ENCODE measurements around the gene HCAR1.
"Not testable (repeated sequence)": the region's sequence is repeated elsewhere in the genome, so short reads cannot be mapped to it uniquely, and the experiment has no call there.

HCAR1 gene

DNA sequence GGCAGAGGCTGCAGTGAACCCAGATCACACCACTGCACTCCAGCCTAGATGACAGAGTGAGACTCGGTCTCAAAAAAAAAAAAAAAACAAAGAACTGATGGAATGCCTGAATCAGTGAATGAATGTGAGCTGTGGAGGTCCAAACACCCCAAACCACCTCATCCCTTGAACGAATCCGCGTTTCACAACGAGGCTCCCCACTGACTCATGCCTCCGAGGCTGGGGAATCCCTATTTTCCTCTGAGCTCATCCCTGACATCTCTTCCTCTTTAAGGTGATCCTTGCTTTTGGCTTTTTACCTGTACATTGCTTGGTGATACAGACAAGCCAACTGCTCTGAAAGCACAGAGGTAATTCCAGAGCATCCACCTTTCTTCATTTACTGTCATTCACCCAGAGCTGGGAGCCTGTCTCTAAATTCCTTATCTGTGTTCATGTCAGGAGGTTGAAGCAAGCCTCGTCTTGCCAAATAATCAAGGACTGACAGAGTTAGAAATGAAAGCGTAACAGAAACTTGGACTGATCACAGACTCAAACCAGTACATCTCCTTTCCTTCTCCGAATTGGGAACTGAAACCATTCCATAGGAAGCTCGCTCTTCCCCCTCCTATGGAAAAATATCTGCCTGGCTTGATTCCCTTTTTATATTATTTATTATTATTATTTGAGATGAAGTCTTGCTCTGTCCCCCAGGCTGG lies 17.0 kb downstream of the HCAR1 start:
- H3K4me3 ChIP-seq (ENCODE audit: low read depth, low read length, poor library complexity, severe bottlenecking); H3K36me3 ChIP-seq (ENCODE audit: insufficient read depth, low read length); H3F3A ChIP-seq (ENCODE audit: insufficient read depth, low read length); H3K9me2 ChIP-seq (ENCODE audit: low read depth, low read length); H3K9ac ChIP-seq (ENCODE audit: low read length); H3K9me3 ChIP-seq (ENCODE audit: low read length); H4K20me1 ChIP-seq (ENCODE audit: insufficient read depth, low read length); H3K4me1 ChIP-seq (ENCODE audit: insufficient read depth, low read length, severe bottlenecking); H3K27me3 ChIP-seq (ENCODE audit: insufficient read depth, low read length); H3K27ac ChIP-seq (ENCODE audit: low read depth, low read length, poor library complexity, severe bottlenecking); H3K79me2 ChIP-seq (ENCODE audit: insufficient read depth, low read length); H3K4me2 ChIP-seq (ENCODE audit: low read length); H2AFZ ChIP-seq (ENCODE audit: low read length): not testable (repeated sequence)

DNA sequence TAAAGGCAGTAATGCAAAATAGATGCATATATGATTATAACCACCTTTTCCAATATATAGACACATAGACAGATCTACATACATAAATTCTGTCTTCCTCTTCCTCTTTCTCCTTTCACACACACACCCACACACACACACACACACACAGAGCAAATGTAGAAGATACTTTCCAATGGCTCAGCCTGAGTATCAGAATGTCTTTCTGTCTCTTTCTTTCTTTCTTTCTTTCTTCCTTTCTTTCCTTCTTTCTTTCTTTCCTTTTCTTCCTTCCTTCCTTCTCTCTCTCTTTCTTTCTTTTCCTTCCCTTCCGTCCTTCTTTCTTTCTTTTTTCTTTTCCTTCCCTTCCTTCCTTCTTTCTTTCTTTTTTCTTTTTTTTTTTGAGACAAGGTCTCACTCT lies 19.4 kb downstream of the HCAR1 start:
- H3K27me3 ChIP-seq (ENCODE audit: insufficient read depth, low read length) = not testable (repeated sequence)

DNA sequence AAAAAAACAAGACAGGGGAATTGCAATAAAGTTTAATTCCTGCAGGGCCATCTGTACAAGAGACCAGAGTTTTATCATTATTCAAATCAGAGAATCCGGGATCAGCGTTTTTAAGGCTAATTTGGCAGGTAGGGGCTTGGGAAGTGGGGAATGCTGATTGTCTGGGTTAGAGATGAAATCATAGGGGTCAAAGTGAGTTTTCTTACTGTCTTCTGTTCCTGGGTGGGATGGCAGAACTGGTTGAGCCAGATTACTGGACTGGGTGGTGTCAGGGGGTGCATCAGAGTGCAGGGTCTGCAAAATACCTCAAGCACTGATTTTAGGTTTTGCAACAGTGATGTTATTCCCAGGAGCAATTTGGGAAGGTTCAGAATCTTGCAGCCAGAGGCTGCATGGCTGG lies 20.3 kb downstream of the HCAR1 start:
- H3K9ac ChIP-seq (ENCODE audit: low read length); H3K9me3 ChIP-seq (ENCODE audit: low read length); H3K4me3 ChIP-seq (ENCODE audit: low read depth, low read length, poor library complexity, severe bottlenecking); H3K4me1 ChIP-seq (ENCODE audit: insufficient read depth, low read length, severe bottlenecking); H3K9me2 ChIP-seq (ENCODE audit: low read depth, low read length); H3K27ac ChIP-seq (ENCODE audit: low read depth, low read length, poor library complexity, severe bottlenecking); H3K79me2 ChIP-seq (ENCODE audit: insufficient read depth, low read length); H3K36me3 ChIP-seq (ENCODE audit: insufficient read depth, low read length); H2AFZ ChIP-seq (ENCODE audit: low read length); H3K4me2 ChIP-seq (ENCODE audit: low read length); H4K20me1 ChIP-seq (ENCODE audit: insufficient read depth, low read length); H3F3A ChIP-seq (ENCODE audit: insufficient read depth, low read length); H3K27me3 ChIP-seq (ENCODE audit: insufficient read depth, low read length): not testable (repeated sequence)

More for the DNA sequence above, 19.4 kb downstream of the HCAR1 start:
- not testable (repeated sequence) for H3K36me3 ChIP-seq (ENCODE audit: insufficient read depth, low read length); H4K20me1 ChIP-seq (ENCODE audit: insufficient read depth, low read length); H3K27ac ChIP-seq (ENCODE audit: low read depth, low read length, poor library complexity, severe bottlenecking); H3K9me3 ChIP-seq (ENCODE audit: low read length); H3K4me1 ChIP-seq (ENCODE audit: insufficient read depth, low read length, severe bottlenecking); H2AFZ ChIP-seq (ENCODE audit: low read length); H3K9me2 ChIP-seq (ENCODE audit: low read depth, low read length); H3K4me2 ChIP-seq (ENCODE audit: low read length); H3K79me2 ChIP-seq (ENCODE audit: insufficient read depth, low read length); H3K9ac ChIP-seq (ENCODE audit: low read length); H3K4me3 ChIP-seq (ENCODE audit: low read depth, low read length, poor library complexity, severe bottlenecking); H3F3A ChIP-seq (ENCODE audit: insufficient read depth, low read length)

DNA sequence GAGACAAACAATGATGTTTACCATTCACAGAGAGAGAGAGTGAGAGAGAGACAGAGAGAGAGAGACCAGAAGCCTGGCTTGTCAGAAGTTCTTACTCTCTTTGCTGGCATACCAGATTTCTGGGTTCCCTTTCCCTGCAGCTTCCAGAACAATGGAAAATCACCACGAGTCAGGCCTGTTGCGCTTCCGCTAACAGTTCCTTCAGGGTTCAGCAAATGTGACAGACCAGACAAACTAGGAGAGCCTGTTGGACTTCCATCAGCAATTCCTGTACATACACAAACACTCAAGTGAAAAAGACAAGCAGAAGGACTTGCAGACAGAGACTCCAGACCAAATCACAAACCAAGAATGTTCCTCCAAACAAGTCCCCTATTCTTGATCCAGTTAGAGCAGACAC lies 21.4 kb downstream of the HCAR1 start:
- not testable (repeated sequence) for H3F3A ChIP-seq (ENCODE audit: insufficient read depth, low read length); H3K27ac ChIP-seq (ENCODE audit: low read depth, low read length, poor library complexity, severe bottlenecking); H3K9me2 ChIP-seq (ENCODE audit: low read depth, low read length); H3K36me3 ChIP-seq (ENCODE audit: insufficient read depth, low read length); H3K9me3 ChIP-seq (ENCODE audit: low read length); H3K4me1 ChIP-seq (ENCODE audit: insufficient read depth, low read length, severe bottlenecking); H3K27me3 ChIP-seq (ENCODE audit: insufficient read depth, low read length); H4K20me1 ChIP-seq (ENCODE audit: insufficient read depth, low read length); H3K79me2 ChIP-seq (ENCODE audit: insufficient read depth, low read length); H2AFZ ChIP-seq (ENCODE audit: low read length); H3K4me2 ChIP-seq (ENCODE audit: low read length); H3K9ac ChIP-seq (ENCODE audit: low read length); H3K4me3 ChIP-seq (ENCODE audit: low read depth, low read length, poor library complexity, severe bottlenecking)

DNA sequence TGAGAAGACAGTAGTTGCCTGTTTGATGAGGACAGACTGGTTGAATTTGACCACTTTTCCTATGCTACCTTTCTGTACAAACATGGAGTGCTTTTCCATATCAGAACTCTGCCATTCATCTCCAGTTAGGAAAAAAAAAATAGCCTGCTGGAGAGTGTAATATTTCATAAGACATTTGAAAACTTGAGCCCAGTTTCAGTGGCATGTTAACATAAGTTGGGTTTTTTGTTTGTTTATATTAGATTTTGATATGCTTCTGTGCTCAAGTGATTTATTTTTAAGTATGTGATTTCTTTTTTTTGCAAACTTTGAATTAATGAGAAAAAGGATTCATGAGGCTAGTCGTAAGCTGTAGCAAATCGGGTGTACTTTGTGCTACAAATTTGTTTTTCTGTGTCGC lies 26.8 kb downstream of the HCAR1 start:
- not testable (repeated sequence) for H3K9me2 ChIP-seq (ENCODE audit: low read depth, low read length); H3K4me3 ChIP-seq (ENCODE audit: low read depth, low read length, poor library complexity, severe bottlenecking); H3K4me2 ChIP-seq (ENCODE audit: low read length); H3K4me1 ChIP-seq (ENCODE audit: insufficient read depth, low read length, severe bottlenecking); H3F3A ChIP-seq (ENCODE audit: insufficient read depth, low read length); H3K27me3 ChIP-seq (ENCODE audit: insufficient read depth, low read length); H4K20me1 ChIP-seq (ENCODE audit: insufficient read depth, low read length); H3K9ac ChIP-seq (ENCODE audit: low read length); H3K79me2 ChIP-seq (ENCODE audit: insufficient read depth, low read length); H2AFZ ChIP-seq (ENCODE audit: low read length); H3K36me3 ChIP-seq (ENCODE audit: insufficient read depth, low read length); H3K9me3 ChIP-seq (ENCODE audit: low read length); H3K27ac ChIP-seq (ENCODE audit: low read depth, low read length, poor library complexity, severe bottlenecking)

DNA sequence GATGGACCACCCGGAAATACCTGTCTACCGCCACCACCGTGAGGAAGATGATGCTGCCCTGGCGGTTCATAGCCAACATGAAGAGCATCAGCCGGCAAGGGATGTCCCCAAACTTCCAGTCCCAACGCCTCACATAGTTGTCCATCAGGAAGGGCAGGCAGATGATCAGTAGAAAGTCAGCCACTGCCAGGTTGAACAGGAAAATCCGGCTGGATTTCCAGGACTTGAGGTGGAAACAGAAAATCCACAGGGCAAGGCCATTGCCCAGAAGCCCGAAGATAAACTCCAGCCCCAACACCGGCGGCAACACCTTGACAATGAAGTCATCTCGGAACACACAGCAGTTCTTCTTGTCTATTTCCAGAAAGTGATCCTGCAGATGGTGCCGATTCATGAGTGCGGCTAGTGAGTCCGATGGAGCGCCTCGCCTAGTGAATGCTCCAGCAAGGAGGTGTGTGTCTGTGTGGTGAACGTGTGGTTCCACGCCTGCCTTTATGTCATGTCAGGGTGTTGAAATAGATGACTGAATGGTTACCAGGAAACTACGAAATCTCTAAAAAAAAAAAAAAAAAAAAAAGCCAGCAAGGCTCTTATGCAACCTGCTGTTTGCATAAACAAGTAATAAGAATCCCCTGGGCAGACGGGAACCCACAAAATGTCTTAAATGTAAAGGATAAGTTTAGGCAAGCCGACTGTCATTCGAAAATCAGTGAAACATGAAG lies 27.6 kb downstream of the HCAR1 start, which contains the start of gene HCAR2:
Gene HCAR2, minus strand, starts transcription at position 468 of the 722 bp plus-strand sequence. Its CDS starts 74 bp downstream, at position 394.
- H3K9me2 ChIP-seq (ENCODE audit: low read depth, low read length); H3K4me1 ChIP-seq (ENCODE audit: insufficient read depth, low read length, severe bottlenecking); H4K20me1 ChIP-seq (ENCODE audit: insufficient read depth, low read length); H3K79me2 ChIP-seq (ENCODE audit: insufficient read depth, low read length); H3K27ac ChIP-seq (ENCODE audit: low read depth, low read length, poor library complexity, severe bottlenecking); H3K9ac ChIP-seq (ENCODE audit: low read length); H3K4me2 ChIP-seq (ENCODE audit: low read length); H2AFZ ChIP-seq (ENCODE audit: low read length); H3K36me3 ChIP-seq (ENCODE audit: insufficient read depth, low read length); H3F3A ChIP-seq (ENCODE audit: insufficient read depth, low read length); H3K4me3 ChIP-seq (ENCODE audit: low read depth, low read length, poor library complexity, severe bottlenecking); H3K9me3 ChIP-seq (ENCODE audit: low read length); H3K27me3 ChIP-seq (ENCODE audit: insufficient read depth, low read length): not testable (repeated sequence)

DNA sequence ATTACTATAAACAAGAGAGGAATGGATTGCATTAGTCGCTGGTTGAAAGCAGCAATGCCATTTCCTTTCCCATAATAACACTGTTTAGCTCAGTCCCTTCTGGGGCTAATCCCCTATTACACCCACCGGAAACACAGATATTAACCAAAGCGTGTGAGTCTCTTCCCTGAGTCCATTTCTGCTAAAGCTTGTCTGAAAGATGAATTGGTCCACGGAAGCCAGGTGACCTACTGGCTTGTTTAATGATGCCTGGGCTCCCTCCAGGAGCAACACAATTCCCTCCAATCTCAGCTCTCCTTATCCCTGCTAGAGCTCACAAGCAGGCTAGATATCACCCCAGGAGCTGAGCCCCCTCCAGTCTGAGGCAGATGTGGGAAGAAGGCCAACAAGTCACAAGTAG lies 29.2 kb downstream of the HCAR1 start:
- H3K79me2 ChIP-seq (ENCODE audit: insufficient read depth, low read length); H3K4me1 ChIP-seq (ENCODE audit: insufficient read depth, low read length, severe bottlenecking); H3K9ac ChIP-seq (ENCODE audit: low read length); H3K4me2 ChIP-seq (ENCODE audit: low read length); H3K4me3 ChIP-seq (ENCODE audit: low read depth, low read length, poor library complexity, severe bottlenecking); H2AFZ ChIP-seq (ENCODE audit: low read length); H4K20me1 ChIP-seq (ENCODE audit: insufficient read depth, low read length); H3K27me3 ChIP-seq (ENCODE audit: insufficient read depth, low read length); H3K36me3 ChIP-seq (ENCODE audit: insufficient read depth, low read length); H3K27ac ChIP-seq (ENCODE audit: low read depth, low read length, poor library complexity, severe bottlenecking); H3F3A ChIP-seq (ENCODE audit: insufficient read depth, low read length); H3K9me2 ChIP-seq (ENCODE audit: low read depth, low read length); H3K9me3 ChIP-seq (ENCODE audit: low read length): not testable (repeated sequence)
